Astrocyte of the cerebellum (primary cell): ENCODE results near the gene CCL13.

ENCODE experiments used
- DNase-seq: peaks from one replicate; pipeline ENCODE4 v3.0.0-alpha.2; 2011; ENCODE audit warnings: low read depth
- H3K4me3 ChIP-seq: 2 replicates; pipeline ENCODE4 v1.5.1; 2011; ENCODE audit warnings: mild to moderate bottlenecking, low read depth, low read length, moderate library complexity
- in situ Hi-C: cut with HindIII; loops from 2 replicates; pipeline ENCODE4 v1.10.0; 2017; ENCODE audit warnings: low sequenced_read_pairs
- TF ChIP-seq, protein P1 (sequence below): IDR thresholded peaks from 2 replicates; pipeline ENCODE4 v1.5.1; 2012; ENCODE audit warnings: low read length, low read depth, moderate library complexity, mild to moderate bottlenecking; ENCODE audit errors: missing control alignments

The CCL13 gene

DNA sequence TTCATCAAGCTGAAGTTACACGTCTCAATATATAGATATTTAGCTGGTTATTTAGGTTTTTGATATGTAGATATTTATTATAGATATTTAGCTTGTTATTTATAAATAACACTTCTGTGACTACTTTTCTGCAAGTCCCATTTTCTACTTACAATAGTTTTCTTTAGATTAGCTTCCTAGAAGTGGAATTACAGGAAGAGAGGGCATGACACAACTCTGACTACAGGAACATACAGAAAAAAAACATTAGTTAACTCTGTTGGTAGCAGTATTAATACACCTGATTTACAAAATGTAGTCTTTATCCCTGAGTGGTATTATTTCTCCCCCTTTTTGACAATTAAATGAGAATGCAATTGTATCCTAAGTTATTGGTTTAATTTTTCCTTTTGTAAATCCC, 28.0 kb downstream of the CCL13 start:
- in situ Hi-C loops: no loop called here
- no peak overlapping the region for H3K4me3 ChIP-seq
- DNase-seq: no peak
- TF ChIP-seq, protein P1, sequence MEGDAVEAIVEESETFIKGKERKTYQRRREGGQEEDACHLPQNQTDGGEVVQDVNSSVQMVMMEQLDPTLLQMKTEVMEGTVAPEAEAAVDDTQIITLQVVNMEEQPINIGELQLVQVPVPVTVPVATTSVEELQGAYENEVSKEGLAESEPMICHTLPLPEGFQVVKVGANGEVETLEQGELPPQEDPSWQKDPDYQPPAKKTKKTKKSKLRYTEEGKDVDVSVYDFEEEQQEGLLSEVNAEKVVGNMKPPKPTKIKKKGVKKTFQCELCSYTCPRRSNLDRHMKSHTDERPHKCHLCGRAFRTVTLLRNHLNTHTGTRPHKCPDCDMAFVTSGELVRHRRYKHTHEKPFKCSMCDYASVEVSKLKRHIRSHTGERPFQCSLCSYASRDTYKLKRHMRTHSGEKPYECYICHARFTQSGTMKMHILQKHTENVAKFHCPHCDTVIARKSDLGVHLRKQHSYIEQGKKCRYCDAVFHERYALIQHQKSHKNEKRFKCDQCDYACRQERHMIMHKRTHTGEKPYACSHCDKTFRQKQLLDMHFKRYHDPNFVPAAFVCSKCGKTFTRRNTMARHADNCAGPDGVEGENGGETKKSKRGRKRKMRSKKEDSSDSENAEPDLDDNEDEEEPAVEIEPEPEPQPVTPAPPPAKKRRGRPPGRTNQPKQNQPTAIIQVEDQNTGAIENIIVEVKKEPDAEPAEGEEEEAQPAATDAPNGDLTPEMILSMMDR: no peak

DNA sequence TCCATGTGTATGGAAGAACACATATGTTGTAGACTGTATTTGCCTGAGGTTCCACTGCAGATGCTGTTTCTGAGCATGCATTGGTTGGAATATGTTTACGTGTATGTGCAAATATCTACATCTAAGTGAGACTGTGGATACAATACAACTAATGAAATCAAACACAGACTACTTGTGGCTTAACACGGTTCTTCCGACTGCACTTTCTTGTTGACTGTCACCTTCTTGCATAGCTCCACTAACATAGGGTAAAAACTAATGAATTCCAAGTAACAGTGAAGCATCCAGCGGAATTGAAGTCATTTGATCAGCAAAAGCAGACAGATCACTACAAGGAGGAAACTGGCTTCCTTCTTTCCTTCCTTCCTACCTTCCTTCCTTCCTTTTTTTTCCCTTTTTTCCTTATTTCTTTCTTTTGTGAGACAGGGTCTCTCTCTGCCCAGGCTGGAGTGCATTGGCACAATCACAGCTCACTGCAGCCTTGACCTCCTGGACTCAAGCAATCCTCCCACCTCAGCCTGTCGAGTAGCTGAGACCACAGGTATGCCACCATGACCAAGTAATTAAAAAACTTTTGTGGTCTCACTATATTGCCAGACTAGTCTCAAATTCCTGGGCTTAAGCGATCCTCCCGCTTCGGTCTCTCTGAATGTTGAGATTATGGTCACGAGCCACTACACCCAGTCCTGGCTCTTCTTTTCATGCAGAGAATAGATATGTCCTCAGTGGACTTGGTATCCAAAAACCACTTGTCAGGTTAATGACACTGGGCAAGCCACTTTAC, 28.7 kb downstream of the CCL13 start:
- H3K4me3 ChIP-seq: no peak overlapping the region
- in situ Hi-C loops: no loop called here
- DNase-seq: no peak
- TF ChIP-seq, protein P1: no peak

DNA sequence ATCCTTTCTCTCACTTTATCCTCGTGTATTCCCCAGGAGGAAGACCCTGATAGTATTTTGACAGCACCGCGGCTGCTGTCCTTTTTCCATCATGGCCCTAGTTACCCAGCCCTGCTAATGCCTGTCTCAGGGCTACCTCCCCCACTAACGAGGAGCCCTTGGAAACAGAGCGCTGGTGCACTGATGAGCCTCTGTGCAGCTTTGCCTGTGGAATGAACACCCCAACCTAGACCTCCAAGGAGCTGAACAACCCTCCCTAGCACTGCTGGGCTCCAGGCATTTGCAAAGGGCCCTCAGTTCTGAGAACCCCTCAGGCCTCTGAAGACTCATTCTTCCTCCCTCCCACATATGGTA, 30.0 kb downstream of the CCL13 start:
- no peak for DNase-seq
- no peak overlapping the region for H3K4me3 ChIP-seq
- TF ChIP-seq, protein P1: no peak
- in situ Hi-C loops: no loop called here

DNA sequence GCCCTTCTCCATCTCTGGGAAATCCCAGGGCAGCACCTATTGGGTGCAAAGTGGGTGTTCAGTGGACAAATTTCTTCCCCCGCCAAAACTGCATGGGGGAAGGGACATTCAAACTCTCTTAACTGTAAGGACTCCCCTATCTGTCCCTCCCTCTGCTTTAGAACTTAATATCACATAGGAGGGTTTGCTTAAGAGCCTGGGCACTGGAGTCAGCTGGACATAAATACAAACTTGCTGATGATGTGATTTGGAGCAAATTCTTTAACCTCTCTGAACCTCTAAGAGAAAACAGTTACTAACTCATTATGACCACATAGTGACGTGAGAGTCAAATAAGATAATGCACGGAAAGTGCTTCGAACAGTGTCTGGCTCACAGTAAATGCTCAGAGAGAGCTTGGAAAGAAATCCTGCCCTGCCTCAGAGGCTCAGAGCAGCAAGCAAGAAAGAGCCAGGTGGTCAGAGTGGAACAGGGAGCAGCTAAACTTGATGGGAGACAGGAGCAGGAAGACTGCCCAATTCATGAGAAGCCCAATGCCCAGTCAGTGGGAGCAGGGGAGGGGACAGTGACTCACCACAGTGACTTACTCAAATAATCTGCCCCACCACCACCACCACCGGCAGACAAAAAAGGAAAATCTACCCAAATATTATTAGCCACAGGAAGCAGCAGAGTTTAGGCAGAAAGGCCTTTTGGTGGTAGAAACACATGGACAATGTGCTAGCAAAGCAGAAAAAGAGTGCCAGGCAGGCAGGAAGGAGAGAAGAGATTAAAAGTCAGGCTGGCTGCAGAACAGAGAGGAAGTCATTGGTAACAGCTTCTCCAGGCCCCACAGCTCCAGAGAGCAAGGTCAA, 30.6 kb downstream of the CCL13 start:
- no peak for DNase-seq
- H3K4me3 ChIP-seq: no peak overlapping the region
- TF ChIP-seq, protein P1: no peak
- in situ Hi-C loops: no loop called here

DNA sequence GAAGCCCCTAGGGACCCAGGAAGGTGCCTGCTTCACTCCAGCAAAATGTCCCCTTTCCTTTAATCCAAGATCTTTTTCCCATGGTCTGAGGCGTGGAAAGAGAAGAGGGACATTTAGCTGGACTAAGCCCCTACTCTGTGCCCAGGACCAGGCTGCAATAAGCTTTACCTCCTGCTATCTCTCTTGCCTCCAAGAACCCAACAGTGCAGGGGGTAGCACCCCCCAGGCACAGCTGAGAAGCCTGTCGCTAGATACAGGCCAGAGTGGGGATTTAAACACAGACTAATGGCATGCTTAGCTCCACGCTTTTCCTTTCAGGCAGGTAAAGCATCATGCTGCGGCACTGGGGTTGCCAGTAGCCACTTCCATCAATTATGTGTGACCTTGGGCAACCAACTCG, 31.3 kb downstream of the CCL13 start:
- H3K4me3 ChIP-seq: no peak overlapping the region
- TF ChIP-seq, protein P1: no peak
- no peak for DNase-seq
- in situ Hi-C loops: no loop called here

DNA sequence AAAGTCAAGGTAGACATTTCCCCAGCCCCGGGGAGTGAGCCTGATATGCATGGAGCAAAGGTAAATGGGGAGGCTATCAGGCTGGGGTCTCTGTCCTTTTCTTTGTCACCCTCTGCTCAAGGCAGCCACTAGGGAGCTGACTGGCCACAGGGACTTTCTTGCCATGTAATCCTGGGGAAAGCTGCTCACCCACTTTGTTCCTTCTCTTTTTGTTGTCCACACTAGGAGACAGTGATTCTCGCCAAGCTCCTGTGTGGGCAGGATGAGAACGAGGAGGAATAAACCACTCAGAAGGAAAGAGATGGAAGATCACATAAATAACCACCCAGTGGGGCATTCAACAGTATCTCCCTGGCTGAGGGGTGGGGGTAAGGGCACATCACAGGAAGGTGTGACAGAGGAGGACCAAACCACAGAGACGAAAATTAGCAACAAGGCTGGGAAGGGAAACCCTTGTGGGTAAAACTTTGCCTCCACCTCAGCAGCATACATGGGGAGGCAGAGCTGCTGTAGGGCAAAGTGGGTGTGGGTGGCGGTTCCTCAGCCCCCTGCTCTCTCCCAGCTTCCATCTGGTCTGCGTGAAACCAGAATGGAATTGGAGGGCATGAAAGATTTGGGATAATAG, 33.0 kb downstream of the CCL13 start:
- TF ChIP-seq, protein P1: no peak
- DNase-seq: no peak
- no peak overlapping the region for H3K4me3 ChIP-seq
- in situ Hi-C loops: no loop called here
